COLO829 (cell line): ENCODE measurements around the gene CORO2A.
"Not testable (repeated sequence)": the region's sequence is repeated elsewhere in the genome, so short reads cannot be mapped to it uniquely, and the experiment has no call there.

Source experiments
- DNase-seq: peaks from one replicate; pipeline ENCODE4 v3.0.0; 2012; ENCODE audit warnings: low spot score

Gene CORO2A

GRCh38 chr9:98191671-98192502, 550 bp downstream of the CORO2A start:
- DNase-seq: no peak

- no peak for DNase-seq
Observed at GRCh38 chr9:98191181-98191608, 1.2 kb downstream of the CORO2A start.

- DNase-seq: no peak
Observed at GRCh38 chr9:98190757-98191105, 1.7 kb downstream of the CORO2A start.

- DNase-seq: no peak
Observed at GRCh38 chr9:98189412-98189811, 3.0 kb downstream of the CORO2A start.

GRCh38 chr9:98187926-98188325, 4.5 kb downstream of the CORO2A start:
- no peak for DNase-seq

- no peak for DNase-seq
Observed at GRCh38 chr9:98186236-98186635, 6.2 kb downstream of the CORO2A start.

- no peak for DNase-seq
Observed at GRCh38 chr9:98185611-98186171, 6.7 kb downstream of the CORO2A start.

- DNase-seq: no peak
Observed at GRCh38 chr9:98185021-98185567, 7.3 kb downstream of the CORO2A start.

GRCh38 chr9:98184326-98184725, 8.1 kb downstream of the CORO2A start:
- DNase-seq: no peak

GRCh38 chr9:98182889-98183599, 9.4 kb downstream of the CORO2A start:
- DNase-seq: no peak

- peak; percentile 36 for DNase-seq
Observed at GRCh38 chr9:98182069-98182820, 10.2 kb downstream of the CORO2A start.

- no peak for DNase-seq
Observed at GRCh38 chr9:98181746-98182068, 10.7 kb downstream of the CORO2A start.

- no peak for DNase-seq
Observed at GRCh38 chr9:98180996-98181395, 11.4 kb downstream of the CORO2A start.

- no peak for DNase-seq
Observed at GRCh38 chr9:98178874-98179850, 13.3 kb downstream of the CORO2A start.

GRCh38 chr9:98176391-98177259, 15.8 kb downstream of the CORO2A start:
- DNase-seq: no peak

GRCh38 chr9:98175762-98176161, 16.7 kb downstream of the CORO2A start:
- no peak for DNase-seq

GRCh38 chr9:98175028-98175569, 17.3 kb downstream of the CORO2A start:
- DNase-seq: no peak

GRCh38 chr9:98174502-98174918, 17.9 kb downstream of the CORO2A start:
- not testable (repeated sequence) for DNase-seq

GRCh38 chr9:98173181-98173580, 19.3 kb downstream of the CORO2A start:
- no peak for DNase-seq

GRCh38 chr9:98172604-98173003, 19.8 kb downstream of the CORO2A start:
- DNase-seq: no peak
